Endometrial microvascular endothelial cells (primary cell): ENCODE results near the gene AJM1. TPM values are rescaled to one million over a fixed set of nuclear protein-coding genes. Genes with fewer than 3 reads are reported as not detected.
"Not testable (repeated sequence)": the region's sequence is repeated elsewhere in the genome, so short reads cannot be mapped to it uniquely, and the experiment has no call there.

Source experiments
- in situ Hi-C: cut with HindIII; loops from 2 replicates; pipeline ENCODE4 v1.10.0; 2017; ENCODE audit warnings: low sequenced_read_pairs, low pct_unique_long_range_greater_than_20kb; ENCODE audit errors: inconsistent ontology term
- total RNA-seq: library from RNA; depleted of rRNA; stranded (reverse); fragments of >200 nt; gene quantifications from one replicate; pipeline ENCODE4 v1.2.3, GENCODE V29; 2015; ENCODE audit errors: inconsistent ontology term

Gene AJM1
- total RNA-seq, 1 donor from 2014 or later, result 0.46 TPM

- in situ Hi-C loops, result no loop called here
Observed at GRCh38 chr9:136840877-136841645, 1.2 kb upstream of the AJM1 start.

GRCh38 chr9:136841646-136842379, 465 bp upstream of the AJM1 start:
- in situ Hi-C loops, result not testable (repeated sequence)

GRCh38 chr9:136843159-136843800, 1.0 kb downstream of the AJM1 start:
- in situ Hi-C loops, result not testable (repeated sequence)

GRCh38 chr9:136843801-136844740, 1.8 kb downstream of the AJM1 start:
- in situ Hi-C loops, result not testable (repeated sequence)

GRCh38 chr9:136844761-136845464, 2.6 kb downstream of the AJM1 start:
- in situ Hi-C loops, result no loop called here

- in situ Hi-C loops, result no loop called here
Observed at GRCh38 chr9:136845465-136846260, 3.4 kb downstream of the AJM1 start.

GRCh38 chr9:136846376-136847087, 4.3 kb downstream of the AJM1 start:
- in situ Hi-C loops, result no loop called here

- in situ Hi-C loops, result no loop called here
Observed at GRCh38 chr9:136847088-136847825, 5.0 kb downstream of the AJM1 start.

GRCh38 chr9:136847826-136848392, 5.6 kb downstream of the AJM1 start:
- in situ Hi-C loops, result no loop called here

GRCh38 chr9:136848393-136849037, 6.2 kb downstream of the AJM1 start:
- in situ Hi-C loops, result no loop called here

- in situ Hi-C loops, result no loop called here
Observed at GRCh38 chr9:136849038-136849959, 7.0 kb downstream of the AJM1 start, which contains the start of gene PHPT1. TSS of gene PHPT1 (plus strand) at chr9:136849409. CDS start at chr9:136849431, 22 bp downstream.

- in situ Hi-C loops, result no loop called here
Observed at GRCh38 chr9:136849960-136850865, 7.9 kb downstream of the AJM1 start.
